Activated CD4-positive, alpha-beta T cell treated with anti-CD3 and anti-CD28 coated beads, Interleukin-2, amount 10 ng/mL, durations not matched to agents 7 days and 5 days (primary cell): Measurements from ENCODE around the gene SEC16B. TPM values are rescaled to one million over a fixed set of nuclear protein-coding genes. Genes with fewer than 3 reads are reported as not detected.
"Not testable (repeated sequence)": the region's sequence is repeated elsewhere in the genome, so short reads cannot be mapped to it uniquely, and the experiment has no call there.

Source experiments
- CTCF ChIA-PET: fragments of 350-600 bp; sonication (Branson Sonifier 250); formaldehyde crosslinking; loops from one replicate; lab custom pipeline; 2021; ENCODE audit warnings: antibody characterized with exemption; lab: Charles Lee
- POLR2A ChIA-PET: fragments of 350-600 bp; sonication (Branson Sonifier 250); formaldehyde crosslinking; loops from one replicate; lab custom pipeline; 2021; ENCODE audit warnings: antibody characterized with exemption; lab: Charles Lee
- DNase-seq: peaks from one replicate; pipeline ENCODE4 v3.0.0-alpha.2; 2020
- H3K27ac Mint-ChIP-seq: one replicate; pipeline ENCODE4 v1.8.0; 2021; ENCODE audit warnings: mild to moderate bottlenecking, moderate library complexity, mixed read lengths
- H3K27me3 Mint-ChIP-seq: one replicate; pipeline ENCODE4 v1.8.0; 2021; ENCODE audit warnings: mixed read lengths
- H3K36me3 Mint-ChIP-seq: one replicate; pipeline ENCODE4 v1.8.0; 2021; ENCODE audit warnings: low read depth, mixed read lengths
- H3K4me1 Mint-ChIP-seq: one replicate; pipeline ENCODE4 v1.8.0; 2021; ENCODE audit warnings: mixed read lengths
- H3K4me3 Mint-ChIP-seq: one replicate; pipeline ENCODE4 v1.8.0; 2021; ENCODE audit warnings: mild to moderate bottlenecking, moderate library complexity, mixed read lengths
- H3K9me3 Mint-ChIP-seq: one replicate; pipeline ENCODE4 v1.8.0; 2021; ENCODE audit warnings: mixed read lengths
- total RNA-seq, 2 experiments: library from RNA; stranded (reverse); gene quantifications; one replicate each; pipeline ENCODE4 v1.2.3, GENCODE V29; 2021

The SEC16B gene
- total RNA-seq, 2 experiments from 2014 or later: 0.23 TPM; not detected in 1

- H3K27ac Mint-ChIP-seq, H3K27me3 Mint-ChIP-seq, H3K9me3 Mint-ChIP-seq, DNase-seq, H3K4me3 Mint-ChIP-seq, CTCF ChIA-PET, H3K36me3 Mint-ChIP-seq, H3K4me1 Mint-ChIP-seq, POLR2A ChIA-PET: not testable (repeated sequence)
Measured at GRCh38 chr1:177986281-177986680, 16.4 kb upstream of the SEC16B start.

- no peak for DNase-seq
- Mint-ChIP-seq H3K36me3 (no peaks in the 10 kb centered on the region), H3K4me3 (no peak overlapping the region), H3K4me1 (no peaks in the 10 kb centered on the region), H3K27ac (no peak overlapping the region), H3K27me3 (no peaks in the 10 kb centered on the region), H3K9me3 (peaks cover 4% of the 10 kb centered on the region)
- ChIA-PET POLR2A (no interaction called here), CTCF (no interaction called here)
Measured at GRCh38 chr1:177984761-177985160, 14.9 kb upstream of the SEC16B start.

DNA sequence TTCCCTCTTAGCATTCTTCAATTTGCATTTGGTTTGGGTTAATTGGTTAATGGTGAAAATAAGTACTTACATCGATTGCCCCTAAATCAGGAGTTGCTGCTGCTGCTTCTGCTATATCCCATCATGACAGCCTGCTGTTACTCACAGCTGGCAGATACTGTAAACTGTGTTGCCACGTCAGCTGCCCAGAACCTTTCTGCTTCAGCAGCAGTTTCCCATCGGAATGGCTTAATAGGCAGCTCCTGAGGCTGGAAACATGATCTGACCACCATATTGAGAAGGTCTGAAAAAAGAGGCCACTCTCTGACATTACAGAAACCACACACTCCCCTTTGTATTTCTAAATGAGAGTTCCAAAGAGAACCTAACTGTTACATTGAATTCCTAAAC is 14.3 kb upstream of the SEC16B start:
- Mint-ChIP-seq H3K36me3 (no peaks in the 10 kb centered on the region), H3K4me3 (no peak overlapping the region), H3K9me3 (no peaks in the 10 kb centered on the region), H3K27me3 (no peaks in the 10 kb centered on the region), H3K27ac (no peak overlapping the region), H3K4me1 (no peaks in the 10 kb centered on the region)
- ChIA-PET CTCF (no interaction called here), POLR2A (no interaction called here)
- DNase-seq: no peak

DNA sequence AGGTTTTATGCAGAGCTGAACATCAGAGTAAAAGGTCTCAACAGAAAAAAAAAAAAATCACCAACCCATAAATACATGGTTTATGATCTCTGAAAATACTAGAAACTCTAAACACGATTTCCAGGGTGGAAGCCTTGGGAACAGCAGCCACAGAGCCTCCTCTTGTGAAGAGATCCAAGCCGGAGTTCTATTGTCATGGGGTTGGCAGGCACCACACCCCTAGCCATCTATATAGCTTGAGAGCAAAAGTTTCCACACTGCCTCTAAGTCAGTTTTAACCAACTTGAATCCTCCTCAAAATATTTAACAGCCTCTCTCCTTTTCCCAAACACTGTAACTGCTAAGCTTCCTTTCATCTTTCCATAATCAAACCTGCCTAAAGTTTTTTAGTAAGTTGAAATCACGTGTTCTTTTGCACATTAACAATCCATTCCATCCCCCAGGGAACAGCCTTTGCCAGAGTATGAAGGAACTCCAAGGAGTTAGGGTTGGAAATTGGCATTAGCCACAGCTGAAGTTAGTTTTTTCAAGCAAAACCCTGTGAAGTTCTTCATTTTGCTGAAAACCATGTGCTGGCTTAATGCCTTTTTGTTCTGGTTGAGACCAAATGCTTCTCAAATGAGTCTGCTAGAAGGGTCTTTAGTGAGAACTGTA is 13.8 kb upstream of the SEC16B start:
- DNase-seq: no peak
- H3K4me3 Mint-ChIP-seq: no peak overlapping the region
- ChIA-PET CTCF (interaction anchor here (0.7 kb wide), 1 partner anchor 26 kb away, joined by 3 read pairs; no protein-coding TSS in a partner anchor), POLR2A (no interaction called here)
- no peaks in the 10 kb centered on the region for H3K4me1 Mint-ChIP-seq
- H3K27me3 Mint-ChIP-seq: no peaks in the 10 kb centered on the region
- H3K9me3 Mint-ChIP-seq: no peaks in the 10 kb centered on the region
- no peak overlapping the region for H3K27ac Mint-ChIP-seq
- H3K36me3 Mint-ChIP-seq: no peaks in the 10 kb centered on the region

DNA sequence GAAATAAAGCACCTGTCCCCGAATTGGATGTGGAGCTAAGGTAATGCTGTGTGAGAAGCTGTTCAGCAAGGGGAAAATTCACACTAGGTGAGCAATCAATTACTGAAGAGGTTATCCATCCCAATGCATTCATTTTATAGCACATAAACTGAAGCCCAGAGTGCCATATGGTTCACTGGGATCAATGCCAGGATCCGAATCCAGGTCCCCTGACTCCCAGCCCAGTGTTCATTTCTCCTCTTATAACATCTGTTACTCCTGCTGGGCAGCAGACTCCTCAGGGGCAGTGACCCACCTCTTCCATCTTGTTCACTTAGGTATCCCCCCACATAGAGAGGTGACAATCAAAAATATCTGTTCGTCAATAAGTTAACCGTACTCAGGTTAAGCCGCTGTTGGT is 13.2 kb upstream of the SEC16B start:
- no peak overlapping the region for H3K4me3 Mint-ChIP-seq
- H3K27me3 Mint-ChIP-seq: no peaks in the 10 kb centered on the region
- no peak for DNase-seq
- H3K9me3 Mint-ChIP-seq: no peaks in the 10 kb centered on the region
- H3K4me1 Mint-ChIP-seq: no peaks in the 10 kb centered on the region
- POLR2A ChIA-PET: no interaction called here
- CTCF ChIA-PET: interaction anchor here (0.7 kb wide), 1 partner anchor 25 kb away, joined by 3 read pairs; no protein-coding TSS in a partner anchor
- H3K27ac Mint-ChIP-seq: no peak overlapping the region
- H3K36me3 Mint-ChIP-seq: no peaks in the 10 kb centered on the region

DNA sequence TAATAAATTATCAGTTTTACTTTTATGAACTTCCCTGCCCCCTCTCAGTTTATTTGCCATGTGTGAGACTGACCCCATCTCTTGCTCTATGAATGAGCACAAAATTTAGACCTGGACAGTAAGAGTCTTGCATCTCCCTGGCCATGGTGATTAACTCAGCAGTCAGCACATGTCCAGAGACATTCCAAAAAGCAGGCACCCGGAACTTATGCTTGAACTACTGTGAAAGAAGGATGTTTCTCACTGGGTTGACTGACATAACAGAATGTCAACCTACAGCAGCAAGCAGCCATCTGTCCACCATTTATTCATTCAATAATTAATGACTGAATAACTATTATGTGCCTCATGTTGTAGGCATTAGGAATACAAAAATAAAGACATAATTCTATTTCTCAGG is 11.3 kb upstream of the SEC16B start:
- H3K27me3 Mint-ChIP-seq: no peaks in the 10 kb centered on the region
- CTCF ChIA-PET: no interaction called here

DNA sequence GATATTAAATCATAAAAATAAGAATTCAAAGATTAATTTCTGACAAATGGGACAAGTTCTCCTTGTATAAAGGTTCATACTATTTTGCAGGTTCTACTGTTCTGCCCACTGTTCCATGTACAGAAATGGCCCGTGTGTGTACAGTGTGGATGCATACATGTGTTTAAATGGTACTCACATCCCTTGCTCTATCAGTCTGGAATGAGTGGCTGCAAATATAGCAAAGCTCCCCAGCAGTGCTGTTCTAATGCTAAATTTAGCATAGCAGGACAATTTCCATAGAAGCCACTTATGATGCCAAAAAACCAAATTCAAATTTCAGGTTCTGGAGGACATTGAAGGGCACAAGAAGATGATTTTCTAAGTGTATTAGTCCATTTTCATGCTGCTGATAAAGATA is 9.4 kb upstream of the SEC16B start:
- no peaks in the 10 kb centered on the region for H3K36me3 Mint-ChIP-seq
- no peaks in the 10 kb centered on the region for H3K9me3 Mint-ChIP-seq
- ChIA-PET POLR2A (no interaction called here), CTCF (no interaction called here)
- no peaks in the 10 kb centered on the region for H3K4me1 Mint-ChIP-seq
- H3K27ac Mint-ChIP-seq: no peak overlapping the region
- no peaks in the 10 kb centered on the region for H3K27me3 Mint-ChIP-seq
- H3K4me3 Mint-ChIP-seq: no peak overlapping the region
- DNase-seq: no peak

More for the DNA sequence above, 11.3 kb upstream of the SEC16B start:
- Mint-ChIP-seq H3K36me3 (no peaks in the 10 kb centered on the region), H3K27ac (no peak overlapping the region), H3K4me1 (no peaks in the 10 kb centered on the region), H3K9me3 (no peaks in the 10 kb centered on the region), H3K4me3 (no peak overlapping the region)
- POLR2A ChIA-PET: no interaction called here
- DNase-seq: no peak

DNA sequence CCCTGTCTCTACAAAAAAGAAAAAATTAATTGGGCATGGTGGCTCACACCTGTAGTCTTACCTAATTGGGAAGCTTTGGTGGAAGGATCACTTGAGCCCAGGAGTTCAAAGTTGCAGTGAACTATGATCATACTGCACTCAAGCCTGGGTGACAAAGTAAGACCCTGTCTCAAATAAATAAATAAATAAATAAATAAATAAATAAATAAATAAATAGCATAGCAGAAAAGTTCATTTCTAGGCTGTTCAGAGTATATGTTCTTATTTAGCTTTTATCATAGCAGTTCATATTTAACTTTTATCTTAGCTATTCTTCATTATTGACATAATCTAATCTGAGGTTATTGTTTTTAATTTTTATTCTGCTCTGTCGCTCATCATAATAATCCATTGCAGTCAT is 8.7 kb upstream of the SEC16B start:
- no peak for DNase-seq
- CTCF ChIA-PET: no interaction called here

DNA sequence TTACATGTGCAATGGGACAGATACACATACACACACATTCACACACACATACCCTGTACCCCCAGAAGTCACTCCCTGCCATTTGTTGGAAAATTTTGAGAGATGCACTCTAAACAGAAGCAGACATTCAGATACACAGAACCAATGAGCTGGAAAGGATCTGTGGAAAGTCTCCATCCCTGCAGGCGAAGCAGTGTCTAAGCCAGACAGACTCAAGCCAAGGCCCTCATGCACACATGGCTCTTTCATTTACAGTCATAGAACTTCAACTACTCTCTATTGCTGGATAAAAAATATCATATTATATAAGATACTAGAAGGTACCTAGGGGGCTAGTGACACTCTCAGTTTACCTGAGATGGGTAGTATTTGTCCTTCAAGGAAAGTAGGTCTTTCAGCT is 7.3 kb upstream of the SEC16B start:
- H3K36me3 Mint-ChIP-seq: no peaks in the 10 kb centered on the region
- H3K27ac Mint-ChIP-seq: no peak overlapping the region
- ChIA-PET CTCF (interaction anchor here (0.6 kb wide), 1 partner anchor 27 kb away, joined by 3 read pairs; no protein-coding TSS in a partner anchor), POLR2A (no interaction called here)
- H3K4me3 Mint-ChIP-seq: no peak overlapping the region
- no peaks in the 10 kb centered on the region for H3K9me3 Mint-ChIP-seq
- DNase-seq: no peak
- no peaks in the 10 kb centered on the region for H3K27me3 Mint-ChIP-seq
- no peaks in the 10 kb centered on the region for H3K4me1 Mint-ChIP-seq

More for the DNA sequence above, 8.7 kb upstream of the SEC16B start:
- H3K9me3 Mint-ChIP-seq: no peaks in the 10 kb centered on the region
- H3K36me3 Mint-ChIP-seq: no peaks in the 10 kb centered on the region
- no peaks in the 10 kb centered on the region for H3K4me1 Mint-ChIP-seq
- H3K27me3 Mint-ChIP-seq: no peaks in the 10 kb centered on the region
- H3K27ac Mint-ChIP-seq: no peak overlapping the region
- H3K4me3 Mint-ChIP-seq: no peak overlapping the region
- POLR2A ChIA-PET: no interaction called here

DNA sequence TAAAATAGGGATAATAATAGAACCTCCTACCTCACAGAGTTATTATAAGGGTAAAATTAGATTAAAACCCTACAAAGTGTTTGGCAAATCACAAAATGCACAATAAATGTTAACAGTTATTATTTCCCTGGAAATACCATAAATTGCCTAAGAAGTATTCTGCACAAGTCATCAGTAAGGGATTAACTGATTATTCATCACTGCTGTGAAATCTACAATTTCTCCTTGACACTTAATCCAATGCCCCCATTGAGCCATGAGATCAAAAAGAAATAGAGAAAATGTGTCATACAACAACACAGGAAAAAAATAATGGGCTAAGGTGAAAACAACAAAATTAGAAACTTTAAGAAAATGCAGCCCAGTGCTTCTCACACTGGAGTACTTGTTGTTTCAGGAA is 6.7 kb upstream of the SEC16B start:
- no peaks in the 10 kb centered on the region for H3K9me3 Mint-ChIP-seq
- H3K27ac Mint-ChIP-seq: no peak overlapping the region
- POLR2A ChIA-PET: no interaction called here
- no peaks in the 10 kb centered on the region for H3K27me3 Mint-ChIP-seq
- DNase-seq: no peak
- no peaks in the 10 kb centered on the region for H3K36me3 Mint-ChIP-seq
- H3K4me1 Mint-ChIP-seq: no peaks in the 10 kb centered on the region
- CTCF ChIA-PET: no interaction called here
- no peak overlapping the region for H3K4me3 Mint-ChIP-seq

DNA sequence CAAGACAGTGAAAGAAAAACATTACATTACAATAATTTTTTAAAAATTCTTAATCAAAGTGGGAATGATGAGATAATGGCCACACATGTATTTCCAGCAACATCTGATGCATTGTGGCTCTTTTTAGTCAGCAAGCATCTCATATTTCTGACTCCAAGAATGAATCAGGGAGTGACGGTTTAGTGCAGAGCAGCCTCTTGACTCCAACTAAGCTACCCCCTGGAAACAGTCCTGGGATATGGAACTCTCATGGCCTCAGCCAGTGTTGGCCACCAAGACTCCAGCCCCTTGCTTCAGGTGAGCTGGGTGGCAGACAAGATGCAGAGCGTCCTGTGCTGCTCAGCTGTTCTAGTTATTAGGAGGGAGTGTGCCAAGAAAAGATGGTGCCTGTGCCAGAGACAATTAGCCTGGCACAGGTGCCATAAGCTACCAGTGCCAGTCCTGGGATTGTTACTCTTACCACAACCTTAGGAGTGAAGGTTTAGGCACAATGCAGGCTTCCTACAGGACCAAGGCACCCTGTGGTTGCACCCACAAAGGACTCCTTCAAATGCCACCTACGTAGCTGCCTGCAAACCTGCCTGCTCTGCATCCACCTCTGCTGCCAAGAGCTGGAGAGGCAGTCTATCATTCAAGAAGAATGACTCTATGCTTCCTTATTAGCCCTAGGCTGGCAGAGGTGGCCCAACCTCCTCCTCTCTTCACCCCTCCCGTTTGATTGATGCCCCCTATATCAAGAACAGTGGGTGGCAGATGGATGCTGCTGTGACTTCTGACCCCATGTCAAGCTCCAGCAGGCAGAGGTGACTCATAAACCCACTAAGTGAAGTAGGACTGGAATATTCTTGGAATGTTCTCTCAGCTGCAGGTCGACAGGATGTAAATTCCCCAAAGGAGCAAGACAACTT is 6.0 kb upstream of the SEC16B start:
- DNase-seq: no peak
- Mint-ChIP-seq H3K4me1 (no peaks in the 10 kb centered on the region), H3K27me3 (no peaks in the 10 kb centered on the region), H3K27ac (no peak overlapping the region), H3K9me3 (no peaks in the 10 kb centered on the region), H3K4me3 (no peak overlapping the region), H3K36me3 (no peaks in the 10 kb centered on the region)
- ChIA-PET POLR2A (no interaction called here), CTCF (no interaction called here)

DNA sequence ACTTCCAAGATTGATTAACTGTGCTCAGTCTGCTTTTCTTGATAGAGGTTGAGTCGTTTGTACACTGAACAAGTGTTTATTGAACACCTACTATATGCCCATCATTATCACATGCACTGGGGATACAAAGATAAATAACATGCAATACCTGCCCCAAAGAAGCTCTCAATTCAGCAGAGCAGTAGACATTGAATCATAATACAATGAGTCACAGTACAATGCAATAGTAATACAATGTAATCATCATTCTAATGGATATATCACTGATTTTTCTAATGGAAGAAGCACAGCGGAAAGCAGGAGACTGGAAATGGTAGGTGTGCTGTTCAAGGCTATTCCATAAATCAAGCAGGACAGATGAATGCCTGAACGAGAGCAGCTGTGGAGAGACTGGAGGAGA is 3.7 kb upstream of the SEC16B start:
- H3K9me3 Mint-ChIP-seq: no peaks in the 10 kb centered on the region
- no peaks in the 10 kb centered on the region for H3K4me1 Mint-ChIP-seq
- no peaks in the 10 kb centered on the region for H3K27me3 Mint-ChIP-seq
- CTCF ChIA-PET: no interaction called here
- POLR2A ChIA-PET: no interaction called here
- no peaks in the 10 kb centered on the region for H3K36me3 Mint-ChIP-seq
- H3K27ac Mint-ChIP-seq: no peak overlapping the region
- H3K4me3 Mint-ChIP-seq: no peak overlapping the region
- DNase-seq: no peak

GRCh38 chr1:177969109-177969508 is 749 bp downstream of the SEC16B start:
- ChIA-PET CTCF (no interaction called here), POLR2A (no interaction called here)
- Mint-ChIP-seq H3K36me3 (no peaks in the 10 kb centered on the region), H3K27ac (no peak overlapping the region), H3K4me3 (no peak overlapping the region), H3K27me3 (no peaks in the 10 kb centered on the region), H3K4me1 (no peaks in the 10 kb centered on the region), H3K9me3 (no peaks in the 10 kb centered on the region)
- no peak for DNase-seq
